ENCODE measurements around the gene SLC25A38.

- no peak for TF ChIP-seq POLR2A (IDR thresholded peaks at IDR 0.05)
- TF ChIP-seq CTCF (IDR thresholded peaks at IDR 0.05), result no peak
Observed at GRCh38 chr3:39433642-39434041, 50.5 kb downstream of the SLC25A38 start.

All from suprapubic skin (tissue), 3 donors.